Smooth muscle cell (in vitro differentiated cells): ENCODE results near the gene STEAP1B. TPM values are rescaled to one million over a fixed set of nuclear protein-coding genes. Genes with fewer than 3 reads are reported as not detected.

ENCODE experiments used
- DNase-seq: peaks from one replicate; lab custom pipeline; 2025; ENCODE audit not compliant: unreplicated experiment; lab: John Stamatoyannopoulos, UW
- H2AFZ ChIP-seq: fragments of 200-600 bp; sonication (generic); 2 replicates; pipeline ENCODE4 v1.6.0; 2016; ENCODE audit warnings: antibody characterized with exemption, low read depth, mild to moderate bottlenecking
- H3F3A ChIP-seq: fragments of 200-600 bp; sonication (generic); 2 replicates; pipeline ENCODE4 v1.6.0; 2017; ENCODE audit warnings: antibody characterized with exemption, low read depth
- H3K27ac ChIP-seq: fragments of 200-600 bp; sonication (generic); 2 replicates; pipeline ENCODE4 v1.5.1; 2016; ENCODE audit warnings: low read depth, mild to moderate bottlenecking
- H3K27me3 ChIP-seq: fragments of 200-600 bp; sonication (generic); 2 replicates; pipeline ENCODE4 v1.6.1; 2016; ENCODE audit warnings: low read depth, mild to moderate bottlenecking
- H3K36me3 ChIP-seq: fragments of 200-600 bp; sonication (generic); 2 replicates; pipeline ENCODE4 v1.5.1; 2016; ENCODE audit warnings: low read depth
- H3K4me1 ChIP-seq: fragments of 200-600 bp; sonication (generic); 2 replicates; pipeline ENCODE4 v1.5.1; 2016; ENCODE audit warnings: low read depth
- H3K4me2 ChIP-seq: fragments of 200-600 bp; sonication (generic); 2 replicates; pipeline ENCODE4 v1.6.0; 2016; ENCODE audit warnings: mild to moderate bottlenecking
- H3K4me3 ChIP-seq: fragments of 200-600 bp; sonication (generic); 2 replicates; pipeline ENCODE4 v1.5.1; 2016; ENCODE audit warnings: mild to moderate bottlenecking
- H3K79me2 ChIP-seq: fragments of 200-600 bp; sonication (generic); 2 replicates; pipeline ENCODE4 v1.6.0; 2016; ENCODE audit warnings: low read depth, mild to moderate bottlenecking
- H3K9ac ChIP-seq: fragments of 200-600 bp; sonication (generic); 2 replicates; pipeline ENCODE4 v1.6.0; 2016; ENCODE audit warnings: low read depth
- H3K9me3 ChIP-seq: fragments of 200-600 bp; sonication (generic); replicated peaks from 2 replicates; pipeline ENCODE4 v1.5.1; 2016; ENCODE audit warnings: low read depth
- H4K20me1 ChIP-seq: fragments of 200-600 bp; sonication (generic); 2 replicates; pipeline ENCODE4 v1.6.0; 2016; ENCODE audit warnings: low read depth
- WGBS: methylation state at CpG from one replicate; pipeline ENCODE4 v1.1.7; 2016; ENCODE audit warnings: low lambda C conversion rate; 5-methylcytosine and 5-hydroxymethylcytosine counted together
- polyA plus RNA-seq: library from polyadenylated mRNA; unstranded; fragments of >200 nt; fragmentation: Nextera tagmentation; extraction: Ambion mirVana; gene quantifications from 2 replicates; pipeline ENCODE4 v1.2.1, GENCODE V29; 2016
- total RNA-seq: library from RNA; depleted of rRNA; stranded (reverse); fragments of >200 nt; gene quantifications from 2 replicates; pipeline ENCODE4 v1.2.3, GENCODE V29; 2014
- TF ChIP-seq, protein P1 (sequence below): fragments of 200-600 bp; sonication (generic); IDR thresholded peaks from 2 replicates; pipeline ENCODE4 v1.5.1; 2017; ENCODE audit warnings: borderline replicate concordance, mild to moderate bottlenecking, antibody characterized with exemption; ENCODE audit not compliant: insufficient read depth, poor library complexity, severe bottlenecking

Gene STEAP1B
- total and polyA plus RNA-seq, 2 experiments from 2014 or later: 0.40 TPM; not detected in 1

DNA sequence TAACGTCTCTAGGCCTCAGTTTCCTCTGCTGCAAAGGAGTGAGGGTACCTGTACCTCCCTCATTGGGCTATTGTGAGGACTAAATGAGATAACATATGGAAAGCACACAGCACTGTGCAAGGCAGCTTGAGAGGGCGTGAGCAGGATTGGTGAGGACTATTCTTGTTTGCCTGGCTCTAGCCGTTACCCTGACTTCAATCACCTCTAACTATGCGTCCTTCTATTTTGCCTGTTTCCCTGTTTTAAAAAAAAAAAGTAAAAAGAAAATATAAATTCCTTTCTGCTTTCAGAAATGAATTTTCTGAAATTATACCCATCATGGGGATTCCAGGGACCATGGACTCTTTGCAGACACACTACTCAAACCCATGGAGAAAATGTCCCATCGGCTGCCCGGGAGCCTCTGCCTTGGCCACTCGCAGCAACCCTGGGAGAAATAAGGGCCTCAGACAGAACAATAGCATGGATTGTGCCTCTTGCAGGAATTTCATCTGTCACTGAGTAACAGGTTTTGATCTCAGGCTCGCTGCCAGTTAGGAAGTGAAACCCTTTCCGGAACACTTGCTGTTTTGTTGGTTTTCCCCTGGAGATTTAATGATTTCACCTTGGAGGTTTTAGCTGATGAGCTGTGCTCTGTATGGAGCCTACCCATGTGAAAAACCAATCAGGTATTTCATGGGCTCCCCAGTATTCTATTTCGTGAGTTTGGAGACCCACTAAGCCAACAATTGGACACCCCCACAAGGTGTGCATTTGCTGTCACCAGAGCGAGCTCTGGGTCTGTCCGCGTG, 55.6 kb downstream of the STEAP1B start:
- no peaks in the 10 kb centered on the region for H4K20me1 ChIP-seq
- no peak overlapping the region for H2AFZ ChIP-seq
- TF ChIP-seq, protein P1, sequence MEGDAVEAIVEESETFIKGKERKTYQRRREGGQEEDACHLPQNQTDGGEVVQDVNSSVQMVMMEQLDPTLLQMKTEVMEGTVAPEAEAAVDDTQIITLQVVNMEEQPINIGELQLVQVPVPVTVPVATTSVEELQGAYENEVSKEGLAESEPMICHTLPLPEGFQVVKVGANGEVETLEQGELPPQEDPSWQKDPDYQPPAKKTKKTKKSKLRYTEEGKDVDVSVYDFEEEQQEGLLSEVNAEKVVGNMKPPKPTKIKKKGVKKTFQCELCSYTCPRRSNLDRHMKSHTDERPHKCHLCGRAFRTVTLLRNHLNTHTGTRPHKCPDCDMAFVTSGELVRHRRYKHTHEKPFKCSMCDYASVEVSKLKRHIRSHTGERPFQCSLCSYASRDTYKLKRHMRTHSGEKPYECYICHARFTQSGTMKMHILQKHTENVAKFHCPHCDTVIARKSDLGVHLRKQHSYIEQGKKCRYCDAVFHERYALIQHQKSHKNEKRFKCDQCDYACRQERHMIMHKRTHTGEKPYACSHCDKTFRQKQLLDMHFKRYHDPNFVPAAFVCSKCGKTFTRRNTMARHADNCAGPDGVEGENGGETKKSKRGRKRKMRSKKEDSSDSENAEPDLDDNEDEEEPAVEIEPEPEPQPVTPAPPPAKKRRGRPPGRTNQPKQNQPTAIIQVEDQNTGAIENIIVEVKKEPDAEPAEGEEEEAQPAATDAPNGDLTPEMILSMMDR: no peak
- no peaks in the 10 kb centered on the region for H3K79me2 ChIP-seq
- no peaks in the 10 kb centered on the region for H3K36me3 ChIP-seq
- no peak overlapping the region for H3K4me2 ChIP-seq
- no peaks in the 10 kb centered on the region for H3K4me1 ChIP-seq
- no peaks in the 10 kb centered on the region for H3F3A ChIP-seq
- no peaks in the 10 kb centered on the region for H3K9me3 ChIP-seq
- no peak overlapping the region for H3K27ac ChIP-seq
- no peak overlapping the region for H3K9ac ChIP-seq
- WGBS: 95% methylated on average over 13 of the region's 13 CpGs
- no peak for DNase-seq
- no peak overlapping the region for H3K4me3 ChIP-seq
- no peaks in the 10 kb centered on the region for H3K27me3 ChIP-seq

DNA sequence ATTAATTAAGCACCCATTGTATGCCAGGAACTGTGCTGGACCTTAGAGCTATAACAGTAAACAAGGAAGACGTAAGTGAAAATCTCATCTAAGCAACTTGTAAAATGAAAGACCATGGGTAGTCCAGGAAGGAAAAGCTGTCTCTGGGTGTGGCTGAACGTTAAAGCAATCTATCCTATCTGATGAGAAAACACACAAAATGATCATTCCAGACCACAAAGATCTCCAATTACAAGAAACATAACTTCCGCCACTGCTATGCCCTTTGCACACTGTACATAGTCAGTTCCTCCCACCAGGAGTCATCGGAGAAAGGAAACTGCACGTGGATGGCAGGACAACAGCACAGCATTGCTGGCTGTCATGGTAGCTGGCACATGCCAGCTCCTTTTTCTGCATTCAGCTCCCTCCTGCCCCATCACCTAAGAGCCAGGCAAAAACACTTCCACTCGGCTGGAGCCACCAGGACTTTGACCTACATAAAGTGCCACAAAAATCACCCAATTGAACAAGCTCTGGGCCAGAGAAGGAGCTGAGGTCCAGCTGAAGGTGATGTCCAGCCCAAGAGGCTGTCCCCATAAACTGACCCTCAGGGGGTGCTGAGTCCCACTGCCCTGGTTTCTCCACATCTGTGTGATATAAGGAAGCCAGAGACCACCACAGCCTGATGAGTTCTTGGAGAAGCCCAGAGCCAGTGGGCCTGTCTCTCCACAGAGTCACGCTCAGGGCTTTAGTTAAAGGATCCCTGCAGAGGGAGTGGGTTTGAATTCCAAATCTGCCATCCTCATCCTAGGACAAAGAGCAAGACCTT, 56.4 kb downstream of the STEAP1B start:
- no peaks in the 10 kb centered on the region for H3K79me2 ChIP-seq
- 80% methylated on average over 7 of the region's 7 CpGs for WGBS
- no peaks in the 10 kb centered on the region for H3K4me1 ChIP-seq
- H3F3A ChIP-seq: no peaks in the 10 kb centered on the region
- H3K4me3 ChIP-seq: no peak overlapping the region
- no peak overlapping the region for H3K9ac ChIP-seq
- TF ChIP-seq, protein P1: no peak
- H3K27ac ChIP-seq: no peak overlapping the region
- no peaks in the 10 kb centered on the region for H3K36me3 ChIP-seq
- no peak for DNase-seq
- H3K9me3 ChIP-seq: no peaks in the 10 kb centered on the region
- H2AFZ ChIP-seq: no peak overlapping the region
- no peaks in the 10 kb centered on the region for H3K27me3 ChIP-seq
- H4K20me1 ChIP-seq: no peaks in the 10 kb centered on the region
- no peak overlapping the region for H3K4me2 ChIP-seq

- no peak for DNase-seq
- Histone ChIP-seq H3K36me3 (no peaks in the 10 kb centered on the region), H3K79me2 (no peaks in the 10 kb centered on the region), H3K4me2 (no peak overlapping the region), H3K9me3 (no peaks in the 10 kb centered on the region), H2AFZ (no peak overlapping the region), H3F3A (no peaks in the 10 kb centered on the region), H3K27ac (no peak overlapping the region), H3K4me3 (no peak overlapping the region), H3K4me1 (no peaks in the 10 kb centered on the region), H3K27me3 (no peaks in the 10 kb centered on the region), H3K9ac (no peak overlapping the region), H4K20me1 (no peaks in the 10 kb centered on the region)
- 60% methylated on average over 3 of the region's 3 CpGs for WGBS
- TF ChIP-seq, protein P1: no peak
These were observed 57.1 kb downstream of the STEAP1B start for GRCh38 chr7:22442882-22443369.
